T1000 (cell line): ENCODE data around the gene TJP1.
"Not testable (repeated sequence)": the region's sequence is repeated elsewhere in the genome, so short reads cannot be mapped to it uniquely, and the experiment has no call there.

ENCODE experiments used
- DNase-seq: peaks from one replicate; lab custom pipeline; 2025; ENCODE audit warnings: mixed read lengths; lab: John Stamatoyannopoulos, UW

The TJP1 gene

GRCh38 chr15:29681946-29682345, 140.3 kb downstream of the TJP1 start:
- DNase-seq: no peak

GRCh38 chr15:29681166-29681845, 141.0 kb downstream of the TJP1 start:
- no peak for DNase-seq

GRCh38 chr15:29680465-29681165, 141.7 kb downstream of the TJP1 start:
- no peak for DNase-seq

GRCh38 chr15:29678504-29679034, 143.7 kb downstream of the TJP1 start:
- no peak for DNase-seq

GRCh38 chr15:29677871-29678461, 144.3 kb downstream of the TJP1 start:
- no peak for DNase-seq

- no peak for DNase-seq
Observed at GRCh38 chr15:29677455-29677854, 144.8 kb downstream of the TJP1 start.

- DNase-seq: no peak
Observed at GRCh38 chr15:29676961-29677402, 145.3 kb downstream of the TJP1 start.

- DNase-seq: not testable (repeated sequence)
Observed at GRCh38 chr15:29676374-29676960, 145.8 kb downstream of the TJP1 start.

- no peak for DNase-seq
Observed at GRCh38 chr15:29675791-29676301, 146.4 kb downstream of the TJP1 start.

GRCh38 chr15:29674661-29675533, 147.4 kb downstream of the TJP1 start:
- DNase-seq: no peak

- no peak for DNase-seq
Observed at GRCh38 chr15:29672923-29673809, 149.1 kb downstream of the TJP1 start.

- no peak for DNase-seq
Observed at GRCh38 chr15:29672446-29672845, 149.8 kb downstream of the TJP1 start.

- DNase-seq: not testable (repeated sequence)
Observed at GRCh38 chr15:29672046-29672445, 150.2 kb downstream of the TJP1 start.

- DNase-seq: peak; percentile 84
Observed at GRCh38 chr15:29670998-29671981, 151.0 kb downstream of the TJP1 start.

GRCh38 chr15:29670266-29670665, 152.0 kb downstream of the TJP1 start:
- no peak for DNase-seq

GRCh38 chr15:29669823-29670222, 152.4 kb downstream of the TJP1 start:
- DNase-seq: no peak

GRCh38 chr15:29668120-29668602, 154.1 kb downstream of the TJP1 start:
- peak; percentile 22 for DNase-seq

GRCh38 chr15:29666241-29666640, 156.0 kb downstream of the TJP1 start:
- DNase-seq: no peak
